Colonic mucosa (tissue), 4 donors: Measurements from ENCODE around the gene COA8. TPM values are rescaled to one million over a fixed set of nuclear protein-coding genes. Genes with fewer than 3 reads are reported as not detected.
"Not testable (repeated sequence)": the region's sequence is repeated elsewhere in the genome, so short reads cannot be mapped to it uniquely, and the experiment has no call there.

Experiments used
- DNase-seq: peaks from one replicate; pipeline ENCODE4 v3.0.0-alpha.2; 2020
- H3K27ac ChIP-seq: fragments of 200-600 bp; one replicate; pipeline ENCODE4 v1.8.0; 2021
- H3K27me3 ChIP-seq: fragments of 200-600 bp; one replicate; pipeline ENCODE4 v1.8.0; 2021
- H3K36me3 ChIP-seq: fragments of 200-600 bp; one replicate; pipeline ENCODE4 v1.8.0; 2021
- H3K4me1 ChIP-seq: fragments of 200-600 bp; one replicate; pipeline ENCODE4 v1.8.0; 2021; ENCODE audit warnings: mild to moderate bottlenecking
- H3K4me3 ChIP-seq: fragments of 200-600 bp; one replicate; pipeline ENCODE4 v1.8.0; 2021
- H3K9ac ChIP-seq, 2 donors: one replicate each; pipeline ENCODE4 v1.7.0; 2013; ENCODE audit warnings: control low read depth in 2 of 2, low read depth in 2 of 2, low read length in 2 of 2
- H3K9me3 ChIP-seq: fragments of 200-600 bp; one replicate; pipeline ENCODE4 v1.8.0; 2021
- CTCF ChIP-seq: fragments of 200-600 bp; IDR thresholded peaks from one replicate; pipeline ENCODE4 v1.8.0; 2022; ENCODE audit warnings: antibody characterized with exemption, mild to moderate bottlenecking
- intact Hi-C: fragments of 100-400 bp; cut with DNase I; formaldehyde crosslinking; loops from one replicate; pipeline ENCODE4 v1.14.1; 2022
- total RNA-seq, 2 donors: library from RNA; stranded (reverse); fragmentation: NEBNext Ultra II Directional in 1 of 2; extraction: Animal tissue kit (Norgen Biotek cat#: 25700) in 1 of 2; gene quantifications; one replicate each; pipeline ENCODE4 v1.2.1, GENCODE V29; 2021
- donor health status: healthy.
- donor health status: DM: no; HTN: no; CAD: no.
- donor health status: DM: no; HTN: no; CAD: no.

COA8 gene
- total RNA-seq, 2 donors from 2014 or later: 37.1 to 41.5 TPM

GRCh38 chr14:103524002-103524935, 38.5 kb upstream of the COA8 start:
- H3K9me3 ChIP-seq: no peaks in the 10 kb centered on the region
- peak; percentile 40 for DNase-seq
- peak overlapping the region in 1 of 2 donors; percentile 73 for H3K9ac ChIP-seq
- H3K27me3 ChIP-seq: no peaks in the 10 kb centered on the region
- H3K4me1 ChIP-seq: peaks cover 29% of the 10 kb centered on the region
- intact Hi-C loops: no loop called here
- H3K4me3 ChIP-seq: no peak overlapping the region
- no peak for TF ChIP-seq CTCF
- no peaks in the 10 kb centered on the region for H3K36me3 ChIP-seq
- peak overlapping the region; percentile 74 for H3K27ac ChIP-seq

- peak; percentile 69 for DNase-seq
- H3K4me3 ChIP-seq, H3K36me3 ChIP-seq, intact Hi-C loops, H3K9me3 ChIP-seq, H3K27me3 ChIP-seq: not testable (repeated sequence)
- Histone ChIP-seq H3K9ac (peak overlapping the region in 1 of 2 donors; percentile 69), H3K4me1 (peaks cover 37% of the 10 kb centered on the region), H3K27ac (peak overlapping the region; percentile 74)
Observed at GRCh38 chr14:103525430-103526246, 37.1 kb upstream of the COA8 start.

- H3K4me3 ChIP-seq: no peak overlapping the region
- DNase-seq: peak; percentile 45
- intact Hi-C loops: no loop called here
Observed at GRCh38 chr14:103526247-103526913, 36.4 kb upstream of the COA8 start.

GRCh38 chr14:103526914-103527248, 35.9 kb upstream of the COA8 start:
- no peak for DNase-seq
- peak overlapping the region; percentile 74 for H3K27ac ChIP-seq
- no peak for TF ChIP-seq CTCF
- H3K4me3 ChIP-seq: no peak overlapping the region
- H3K9ac ChIP-seq: peak overlapping the region in 1 of 2 donors; percentile 69
- intact Hi-C loops: no loop called here
- peaks cover 37% of the 10 kb centered on the region for H3K4me1 ChIP-seq
- H3K36me3 ChIP-seq: no peaks in the 10 kb centered on the region
- no peaks in the 10 kb centered on the region for H3K27me3 ChIP-seq
- no peaks in the 10 kb centered on the region for H3K9me3 ChIP-seq

More at GRCh38 chr14:103526247-103526913, 36.4 kb upstream of the COA8 start:
- Histone ChIP-seq H3K27ac (peak overlapping the region; percentile 74), H3K4me1 (peaks cover 37% of the 10 kb centered on the region), H3K36me3 (no peaks in the 10 kb centered on the region), H3K9ac (peak overlapping the region in 1 of 2 donors; percentile 69), H3K9me3 (no peaks in the 10 kb centered on the region), H3K27me3 (no peaks in the 10 kb centered on the region)
- TF ChIP-seq CTCF: no peak

GRCh38 chr14:103527408-103528145, 35.2 kb upstream of the COA8 start:
- DNase-seq: no peak

More at GRCh38 chr14:103527408-103528145, 35.2 kb upstream of the COA8 start:
- no peaks in the 10 kb centered on the region for H3K36me3 ChIP-seq
- TF ChIP-seq CTCF: no peak
- intact Hi-C loops: no loop called here
- H3K27ac ChIP-seq: peak overlapping the region; percentile 80
- H3K27me3 ChIP-seq: no peaks in the 10 kb centered on the region
- H3K4me1 ChIP-seq: peaks cover 37% of the 10 kb centered on the region
- peak overlapping the region; percentile 57 to 74 for H3K9ac ChIP-seq
- peak overlapping the region; percentile 97 for H3K4me3 ChIP-seq
- H3K9me3 ChIP-seq: no peaks in the 10 kb centered on the region
